Breast epithelium (tissue), 3 donors: ENCODE measurements around the gene CMTM3.

Source experiments
- POLR2A ChIP-seq: fragments of 450-650 bp; IDR thresholded peaks from one replicate; pipeline ENCODE4 v1.6.1; 2016; ENCODE audit warnings: antibody characterized with exemption, mild to moderate bottlenecking, moderate library complexity
- TF ChIP-seq, protein P1 (sequence below), 3 donors: fragments of 450-650 bp; IDR thresholded peaks; one replicate each; pipeline ENCODE4 v1.5.1; 2016 to 2017; ENCODE audit warnings: antibody characterized with exemption in 3 of 3, mild to moderate bottlenecking in 3 of 3, moderate library complexity in 3 of 3

DNA sequence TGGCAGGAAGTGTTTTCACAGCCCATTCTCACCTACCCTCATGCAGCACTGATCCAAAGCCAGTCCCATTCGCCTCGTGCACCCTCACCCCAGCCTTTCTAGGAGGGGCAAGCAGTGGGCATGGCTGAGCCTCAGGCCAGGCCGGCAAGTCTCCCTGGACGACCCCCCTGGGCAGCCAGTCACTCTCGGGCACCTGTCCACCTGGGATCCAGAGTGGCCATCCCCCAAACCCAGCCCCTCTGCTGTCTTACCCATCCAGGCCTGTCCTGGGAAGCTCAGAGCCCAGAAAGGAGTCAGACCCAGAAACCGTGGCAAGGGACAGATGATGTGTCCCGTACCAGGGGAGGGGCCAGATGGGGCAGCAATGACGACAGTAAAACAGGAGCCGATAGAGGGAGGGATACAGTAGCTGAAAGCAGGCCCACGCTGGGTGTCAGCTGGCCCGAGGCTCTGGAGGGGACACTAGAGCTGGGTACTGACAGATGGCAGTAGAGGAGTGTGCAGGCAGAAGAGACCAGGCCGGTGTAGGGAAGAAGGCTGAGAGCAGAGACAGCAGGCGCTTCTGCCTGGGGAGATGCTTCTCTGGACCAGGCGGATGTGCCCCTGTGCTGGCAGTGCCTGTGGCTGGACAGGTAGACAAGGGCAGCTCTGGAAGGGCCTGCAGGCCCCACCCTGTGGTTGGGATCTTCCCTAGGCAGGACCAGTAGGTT is 5.8 kb downstream of the CMTM3 start:
- no peak for TF ChIP-seq POLR2A
- TF ChIP-seq, protein P1, sequence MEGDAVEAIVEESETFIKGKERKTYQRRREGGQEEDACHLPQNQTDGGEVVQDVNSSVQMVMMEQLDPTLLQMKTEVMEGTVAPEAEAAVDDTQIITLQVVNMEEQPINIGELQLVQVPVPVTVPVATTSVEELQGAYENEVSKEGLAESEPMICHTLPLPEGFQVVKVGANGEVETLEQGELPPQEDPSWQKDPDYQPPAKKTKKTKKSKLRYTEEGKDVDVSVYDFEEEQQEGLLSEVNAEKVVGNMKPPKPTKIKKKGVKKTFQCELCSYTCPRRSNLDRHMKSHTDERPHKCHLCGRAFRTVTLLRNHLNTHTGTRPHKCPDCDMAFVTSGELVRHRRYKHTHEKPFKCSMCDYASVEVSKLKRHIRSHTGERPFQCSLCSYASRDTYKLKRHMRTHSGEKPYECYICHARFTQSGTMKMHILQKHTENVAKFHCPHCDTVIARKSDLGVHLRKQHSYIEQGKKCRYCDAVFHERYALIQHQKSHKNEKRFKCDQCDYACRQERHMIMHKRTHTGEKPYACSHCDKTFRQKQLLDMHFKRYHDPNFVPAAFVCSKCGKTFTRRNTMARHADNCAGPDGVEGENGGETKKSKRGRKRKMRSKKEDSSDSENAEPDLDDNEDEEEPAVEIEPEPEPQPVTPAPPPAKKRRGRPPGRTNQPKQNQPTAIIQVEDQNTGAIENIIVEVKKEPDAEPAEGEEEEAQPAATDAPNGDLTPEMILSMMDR (IDR thresholded peaks at IDR 0.05) = no peak
